ENCODE results near the gene LRG1.

LRG1 gene

DNA sequence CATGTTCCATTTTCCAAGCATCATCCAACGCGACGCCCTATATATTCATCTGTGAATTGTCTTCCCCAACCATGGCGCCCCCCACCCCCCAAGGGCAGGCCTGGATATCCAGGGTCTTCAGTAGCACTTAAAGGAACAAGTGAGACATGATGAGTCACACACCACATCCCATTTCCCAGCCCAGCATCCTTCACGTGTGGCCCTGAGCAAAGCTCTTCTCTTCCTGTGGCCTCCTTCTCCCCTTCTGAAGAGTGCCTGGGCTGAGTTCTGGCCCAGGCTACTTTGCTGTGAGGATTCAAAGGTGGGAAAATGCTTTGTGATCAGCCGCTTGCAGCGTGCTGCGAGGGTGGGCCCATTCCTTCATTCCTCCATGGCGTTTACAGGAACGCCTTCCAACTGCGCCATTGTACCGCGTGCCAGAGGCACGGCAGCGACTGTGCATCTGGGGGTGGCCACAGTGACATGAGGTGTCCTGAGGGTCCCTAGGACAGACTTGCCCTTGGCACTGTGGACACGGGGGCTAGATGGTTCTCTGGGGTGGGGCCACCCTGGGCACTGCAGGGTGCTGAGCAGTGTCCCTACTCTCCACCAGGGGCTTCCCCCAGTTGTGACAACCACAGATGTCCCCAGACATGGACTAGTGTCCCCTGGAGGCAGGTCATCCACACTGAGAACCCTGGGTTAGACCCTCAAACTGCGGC is 33.2 kb downstream of the LRG1 start:
- no peak for DNase-seq

DNA sequence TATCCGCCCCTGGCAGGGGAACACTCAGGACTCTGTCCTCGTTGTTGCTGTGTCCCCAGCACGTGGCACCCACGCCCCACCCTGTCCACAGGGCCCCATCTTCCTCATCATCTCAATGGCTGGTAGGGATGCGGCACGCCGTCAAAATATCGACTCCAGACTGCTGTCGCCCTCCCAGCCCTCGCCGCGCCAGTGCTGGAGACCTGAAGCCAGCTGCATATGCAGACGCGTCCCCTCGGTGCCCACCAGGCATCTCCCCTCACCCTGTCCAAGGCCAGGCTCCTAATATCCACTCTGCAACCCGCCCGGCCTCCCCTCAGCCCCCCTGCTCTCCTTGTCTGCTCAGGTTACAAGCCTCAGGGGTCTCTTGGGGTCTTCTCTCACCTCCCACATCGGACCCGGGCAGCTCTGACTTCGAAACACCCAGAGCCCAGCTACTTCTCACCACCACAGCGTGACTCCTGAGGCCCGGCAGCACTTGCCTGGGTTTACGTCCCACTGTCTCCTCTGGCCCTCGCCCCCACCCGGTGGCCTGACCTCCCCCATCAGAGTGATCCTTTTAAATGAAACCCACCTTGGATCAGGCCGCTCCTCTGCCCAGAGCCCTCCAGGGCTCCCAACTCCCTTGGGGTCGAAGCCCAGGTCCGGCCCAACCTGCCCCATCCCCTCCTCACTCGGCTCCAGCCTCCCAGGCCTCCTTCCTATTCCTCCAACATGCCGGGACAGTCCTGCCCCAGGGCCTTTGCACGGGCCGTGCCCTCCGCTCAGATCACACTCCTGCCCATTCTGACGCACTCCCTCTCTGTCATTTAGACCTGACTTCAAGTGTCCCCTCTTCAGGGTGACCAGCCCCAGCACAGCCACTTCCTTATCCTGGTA is 34.0 kb downstream of the LRG1 start:
- no peak for DNase-seq

DNA sequence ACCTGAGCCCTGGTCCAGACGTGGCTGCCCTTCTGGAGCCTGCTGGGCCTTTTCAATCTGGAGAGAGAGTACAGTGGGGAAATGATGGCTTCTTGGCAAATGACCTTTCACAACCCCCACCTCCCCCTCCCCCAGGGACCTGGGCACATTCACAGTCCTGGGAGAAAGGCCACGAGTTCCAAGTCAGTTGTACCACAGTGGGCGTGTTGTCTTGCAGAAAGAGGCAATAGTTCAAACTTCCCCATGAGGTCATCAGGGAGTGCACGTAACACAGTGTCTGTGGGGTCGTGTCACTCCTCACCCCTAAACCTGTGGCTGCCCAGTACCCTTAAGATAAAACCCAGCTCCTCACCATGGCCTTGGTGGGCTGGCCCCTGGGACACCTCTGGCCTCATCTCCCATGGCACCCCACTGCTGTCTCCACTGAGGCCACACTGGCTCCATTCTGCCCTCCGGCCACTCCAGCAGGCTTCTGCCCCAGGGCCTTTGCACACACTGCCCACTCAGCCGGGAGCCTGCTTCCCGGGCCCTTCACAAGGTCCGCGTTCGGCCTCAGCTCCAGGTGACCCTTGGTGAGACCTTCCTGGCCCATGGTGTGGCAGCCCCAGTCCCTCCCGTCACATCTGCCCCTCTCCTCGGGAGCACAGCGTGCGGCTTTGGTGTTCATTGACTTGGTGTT is 34.8 kb downstream of the LRG1 start:
- no peak for DNase-seq

DNA sequence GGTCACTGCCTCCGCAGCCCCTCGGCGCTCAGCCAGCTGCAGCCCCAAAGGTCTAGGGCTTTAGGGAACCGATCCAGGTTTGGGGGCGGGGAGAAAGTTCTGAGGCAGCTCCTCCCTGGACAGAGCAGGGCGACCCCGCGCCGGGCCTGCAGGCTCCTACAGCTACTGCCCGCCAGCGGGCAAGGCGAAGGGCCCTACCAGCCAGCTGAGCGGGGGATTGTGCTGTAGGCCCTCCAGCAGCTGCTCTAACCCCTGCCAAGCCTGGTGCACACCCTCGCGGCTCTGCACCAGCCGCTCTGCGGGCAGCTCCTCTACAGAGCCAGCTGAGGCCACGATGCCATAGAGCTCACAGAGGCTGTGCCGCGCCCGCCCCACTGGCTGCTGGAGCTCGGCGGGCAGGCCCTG is 35.5 kb downstream of the LRG1 start:
- DNase-seq = peak; percentile 22

DNA sequence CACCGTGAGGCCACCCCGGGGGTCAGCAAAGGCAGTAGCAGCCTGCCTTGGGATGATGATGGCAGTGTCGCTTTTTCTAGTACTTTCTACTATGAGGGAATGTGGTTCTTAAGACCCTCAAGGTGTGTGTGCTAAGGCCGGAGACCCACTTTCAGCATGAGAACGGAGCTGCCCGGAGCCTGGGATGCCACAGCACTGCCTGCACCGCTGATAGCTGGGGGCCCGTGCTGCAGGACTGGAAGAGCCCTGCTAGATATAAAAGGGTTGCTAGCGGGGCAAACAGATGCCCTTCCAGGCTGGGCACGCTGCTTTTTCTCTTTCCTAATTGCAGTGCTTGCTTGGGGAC is 36.0 kb downstream of the LRG1 start:
- DNase-seq = no peak

DNA sequence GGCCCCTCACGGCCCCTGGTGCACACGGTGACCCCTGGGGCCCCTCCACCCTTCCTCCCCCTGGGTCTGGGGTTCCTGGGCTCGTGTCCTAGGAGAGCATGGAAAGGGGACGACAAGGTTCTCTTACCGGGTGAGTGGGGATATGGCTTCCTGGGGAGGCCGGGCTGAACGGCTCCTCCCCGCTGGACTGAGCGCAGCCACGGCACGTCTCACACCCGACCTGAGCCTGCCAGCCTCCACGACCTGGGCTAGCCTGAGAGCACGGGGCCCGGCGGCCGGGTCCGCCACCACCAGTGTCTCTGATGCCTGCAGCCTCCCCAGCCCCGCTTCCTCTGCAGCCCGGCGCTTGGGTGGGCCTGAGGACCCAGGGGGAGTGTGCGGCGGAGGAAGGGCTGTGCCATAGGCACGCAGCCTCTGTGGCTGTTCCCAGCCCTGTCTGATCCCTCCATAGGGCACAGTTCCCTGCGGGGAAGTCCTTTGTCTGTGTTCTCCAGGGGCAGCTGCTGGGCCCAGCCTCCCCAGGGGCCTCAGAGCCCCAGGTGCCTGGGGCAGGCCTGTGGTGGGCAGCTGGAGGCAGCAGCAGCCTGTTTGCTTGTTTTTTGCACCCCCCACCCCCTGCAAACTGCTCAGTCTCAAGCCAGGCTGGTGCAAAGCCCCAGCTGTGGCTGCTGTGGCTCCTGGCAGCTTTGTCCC is 36.6 kb downstream of the LRG1 start:
- peak; percentile 61 for DNase-seq

DNA sequence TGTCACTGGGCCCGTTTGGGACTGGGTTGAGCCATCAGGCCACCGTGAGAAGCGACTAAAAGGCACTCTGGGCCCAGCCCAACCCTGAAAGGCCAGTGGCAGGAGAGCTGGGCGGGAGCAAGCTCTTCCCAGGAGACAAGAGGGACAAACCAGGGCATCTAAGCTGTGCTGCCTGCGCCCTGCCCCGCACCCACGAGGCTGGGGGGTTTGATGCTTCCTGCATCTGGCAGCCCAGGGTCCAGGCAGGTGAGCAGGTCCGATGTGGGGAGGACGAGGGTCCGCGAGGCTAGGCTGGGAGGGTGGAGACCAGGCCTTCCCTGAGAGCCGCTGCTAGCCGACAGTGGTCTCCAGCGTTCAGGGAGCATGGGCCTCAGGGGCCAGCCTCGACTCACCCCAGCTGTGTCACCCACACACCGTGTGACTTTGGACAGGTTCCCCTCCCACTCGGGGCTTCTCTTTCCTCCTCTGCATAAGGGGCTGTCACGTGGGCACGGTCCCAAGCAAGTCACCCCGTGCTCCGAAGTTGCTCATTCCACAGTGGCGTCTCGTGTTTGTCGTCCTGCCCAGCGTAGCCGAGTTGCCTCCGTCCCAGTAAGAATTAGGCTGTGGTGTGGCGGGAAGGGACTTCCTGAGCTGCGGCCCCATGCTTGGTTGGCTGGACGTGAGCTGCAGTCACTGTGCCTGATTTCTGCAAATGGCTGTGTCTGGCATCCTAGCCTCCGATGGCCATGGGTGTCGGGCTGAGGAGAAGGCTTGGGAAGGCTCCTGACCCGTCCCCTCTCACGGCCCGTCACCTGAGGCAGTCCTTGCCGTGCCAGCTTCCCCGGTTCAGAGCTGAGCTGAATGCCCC is 37.3 kb downstream of the LRG1 start:
- no peak for DNase-seq

DNA sequence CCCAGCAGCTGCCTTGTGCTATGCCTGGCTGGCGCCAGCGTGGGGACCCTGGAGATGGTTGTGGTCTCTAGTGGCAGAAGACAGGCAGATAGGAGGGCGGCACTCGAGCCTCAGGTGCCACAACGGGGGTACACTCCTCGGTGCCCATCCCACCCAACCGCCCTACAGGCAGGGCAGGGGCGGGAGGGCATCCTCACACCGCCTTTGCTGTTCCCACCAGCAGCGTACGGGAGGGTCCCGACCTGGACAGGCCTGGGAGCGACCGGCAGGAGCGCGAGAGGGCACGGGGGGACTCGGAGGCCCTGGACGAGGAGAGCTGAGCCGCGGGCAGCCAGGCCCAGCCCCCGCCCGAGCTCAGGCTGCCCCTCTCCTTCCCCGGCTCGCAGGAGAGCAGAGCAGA is 38.1 kb downstream of the LRG1 start:
- DNase-seq = no peak

DNA sequence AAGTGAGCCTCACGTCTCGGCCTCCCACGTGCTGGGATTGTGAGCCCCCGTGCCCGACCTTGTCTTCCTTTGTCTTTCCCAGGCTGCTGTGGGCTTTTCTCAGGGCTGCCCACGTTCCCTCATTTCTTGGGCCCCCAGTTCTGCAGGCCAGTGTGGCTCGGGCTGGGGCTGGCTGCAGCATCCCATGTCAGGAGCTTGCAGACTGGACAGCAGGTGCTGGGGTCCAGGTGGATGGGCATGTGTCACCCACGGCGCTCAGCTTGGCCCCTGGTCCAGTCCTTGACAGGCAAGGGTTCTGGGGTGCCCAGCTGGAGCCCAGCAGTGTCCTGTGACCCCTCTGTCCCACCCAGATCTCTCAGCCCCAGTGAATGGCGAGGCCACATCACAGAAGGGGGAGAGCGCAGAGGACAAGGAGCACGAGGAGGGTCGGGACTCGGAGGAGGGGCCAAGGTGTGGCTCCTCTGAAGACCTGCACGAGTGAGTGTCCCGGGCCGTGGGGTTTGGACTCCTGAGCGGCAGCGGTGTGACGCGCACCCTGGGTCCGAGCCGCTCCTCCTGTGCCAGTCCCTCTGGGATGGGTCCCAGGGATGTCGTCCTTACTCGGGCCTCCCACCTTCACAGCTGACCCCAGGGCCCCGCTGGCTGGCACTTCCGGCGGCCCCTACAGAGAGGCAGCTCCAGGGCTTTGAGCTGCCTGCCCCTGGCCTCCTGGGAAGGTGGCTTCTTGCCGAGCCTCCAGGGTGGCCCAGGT is 38.8 kb downstream of the LRG1 start:
- DNase-seq = no peak

DNA sequence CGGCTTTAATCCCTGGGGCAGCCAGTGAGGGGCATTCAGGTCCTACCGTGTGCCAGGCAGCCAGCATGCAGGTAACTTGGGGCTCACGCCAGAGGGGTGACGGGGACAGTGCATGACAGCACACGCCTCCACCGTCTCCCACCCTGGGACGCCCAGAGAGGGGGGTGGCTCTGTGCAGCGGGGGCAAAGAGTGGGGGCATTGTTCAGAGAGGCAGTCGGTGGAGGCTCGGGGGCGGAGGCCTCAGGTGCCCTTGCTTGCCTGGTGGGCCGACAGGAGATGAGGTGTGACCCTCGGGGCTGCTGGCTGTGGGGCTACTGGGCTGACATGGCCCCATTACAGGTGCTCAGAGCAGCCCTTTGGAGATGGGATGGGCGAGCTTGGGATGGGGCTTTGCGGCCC is 40.0 kb downstream of the LRG1 start:
- DNase-seq = no peak

DNA sequence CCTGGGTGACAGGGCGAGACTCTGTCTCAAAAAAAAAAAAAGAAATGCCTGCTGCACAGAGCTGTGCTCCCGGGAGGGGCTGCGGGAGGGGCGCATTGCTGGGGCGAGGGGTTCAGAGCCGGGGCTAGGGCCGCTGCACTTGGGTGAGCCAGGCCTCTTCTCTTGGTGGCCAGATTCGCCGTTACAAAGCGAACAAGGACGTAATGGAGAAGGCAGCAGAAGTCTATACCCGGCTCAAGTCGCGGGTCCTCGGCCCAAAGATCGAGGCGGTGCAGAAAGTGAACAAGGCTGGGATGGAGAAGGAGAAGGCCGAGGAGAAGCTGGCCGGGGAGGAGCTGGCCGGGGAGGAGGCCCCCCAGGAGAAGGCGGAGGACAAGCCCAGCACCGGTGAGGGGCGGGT is 40.5 kb downstream of the LRG1 start:
- DNase-seq = no peak

DNA sequence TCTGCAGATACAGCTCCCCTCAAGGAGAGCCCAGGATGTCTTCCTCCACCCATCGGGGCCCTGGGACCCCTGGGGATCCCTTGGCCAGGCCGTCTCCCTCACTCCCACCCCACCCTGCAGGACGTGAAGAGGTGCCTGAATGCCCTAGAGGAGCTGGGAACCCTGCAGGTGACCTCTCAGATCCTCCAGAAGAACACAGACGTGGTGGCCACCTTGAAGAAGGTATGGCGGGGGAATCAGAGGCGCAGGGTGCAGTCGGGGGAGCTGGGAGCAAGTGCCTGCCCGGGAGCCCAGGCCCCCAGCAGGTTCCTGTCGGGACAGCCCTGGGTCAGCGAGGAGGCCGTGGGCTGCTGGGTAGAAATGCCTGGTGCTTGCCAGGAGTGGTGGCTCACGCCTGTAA is 41.1 kb downstream of the LRG1 start:
- DNase-seq = no peak

DNA sequence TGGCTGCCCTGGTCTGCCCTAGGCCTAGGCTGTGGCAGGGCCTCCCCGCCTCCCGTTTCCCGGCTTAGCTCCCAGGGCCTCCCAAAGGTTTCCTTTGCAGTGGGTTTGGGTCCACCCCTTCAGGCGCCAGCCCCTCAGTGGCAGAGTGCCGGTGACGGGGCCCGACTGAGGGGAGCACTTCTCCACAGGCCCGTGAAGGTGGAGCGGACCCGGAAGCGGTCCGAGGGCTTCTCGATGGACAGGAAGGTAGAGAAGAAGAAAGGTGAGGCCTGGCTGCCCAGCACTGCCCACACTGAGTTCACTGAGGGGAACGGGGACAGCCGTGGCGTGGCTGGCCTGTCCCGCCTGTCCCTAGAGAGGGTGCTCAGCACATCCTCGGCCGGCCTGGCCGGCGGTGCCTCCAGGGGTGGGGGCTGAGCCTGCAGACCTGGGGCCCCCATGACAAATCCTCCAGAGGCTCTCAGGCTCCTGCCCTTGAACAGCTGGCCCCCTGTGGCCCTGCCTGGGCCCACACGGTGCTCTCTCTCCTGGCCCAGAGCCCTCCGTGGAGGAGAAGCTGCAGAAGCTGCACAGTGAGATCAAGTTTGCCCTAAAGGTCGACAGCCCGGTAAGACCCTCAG is 42.0 kb downstream of the LRG1 start:
- DNase-seq = no peak

DNA sequence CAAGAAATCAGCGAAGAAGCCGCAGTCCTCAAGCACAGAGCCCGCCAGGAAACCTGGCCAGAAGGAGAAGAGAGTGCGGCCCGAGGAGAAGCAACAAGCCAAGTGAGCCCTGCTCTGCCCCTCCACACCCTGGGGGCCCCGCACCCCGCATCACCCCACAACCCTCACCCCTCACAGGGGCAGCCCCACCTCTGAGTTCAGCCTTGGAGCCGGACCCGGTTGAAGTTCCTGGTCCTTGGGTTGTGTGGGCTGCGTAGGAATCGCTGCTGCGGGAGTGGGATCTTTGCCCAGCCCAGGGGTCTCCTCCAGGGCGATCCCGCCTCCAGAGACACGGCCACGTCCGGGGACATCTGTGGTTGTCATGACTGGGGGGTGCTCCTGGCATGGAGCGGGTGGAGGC is 43.5 kb downstream of the LRG1 start:
- no peak for DNase-seq

DNA sequence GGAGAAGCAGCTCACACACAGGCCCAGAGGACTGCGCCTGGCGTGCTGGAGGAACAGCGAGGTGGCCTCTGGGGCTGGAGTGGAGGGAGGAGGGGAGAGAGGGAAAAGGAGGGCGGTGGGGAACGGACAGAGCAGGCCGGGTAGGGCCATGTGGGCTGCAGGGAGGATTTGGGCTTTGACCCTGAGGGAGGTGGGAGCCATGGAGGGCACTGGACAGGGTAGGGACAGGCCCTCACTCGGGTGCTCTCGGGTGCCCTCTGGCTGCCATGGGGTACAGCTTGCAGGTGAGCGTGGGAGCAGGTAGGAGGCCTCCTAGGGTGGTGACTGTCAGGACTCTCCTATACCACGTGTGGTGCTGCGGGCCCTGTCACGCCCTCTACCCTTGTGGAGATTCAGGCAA is 44.4 kb downstream of the LRG1 start:
- DNase-seq = no peak

DNA sequence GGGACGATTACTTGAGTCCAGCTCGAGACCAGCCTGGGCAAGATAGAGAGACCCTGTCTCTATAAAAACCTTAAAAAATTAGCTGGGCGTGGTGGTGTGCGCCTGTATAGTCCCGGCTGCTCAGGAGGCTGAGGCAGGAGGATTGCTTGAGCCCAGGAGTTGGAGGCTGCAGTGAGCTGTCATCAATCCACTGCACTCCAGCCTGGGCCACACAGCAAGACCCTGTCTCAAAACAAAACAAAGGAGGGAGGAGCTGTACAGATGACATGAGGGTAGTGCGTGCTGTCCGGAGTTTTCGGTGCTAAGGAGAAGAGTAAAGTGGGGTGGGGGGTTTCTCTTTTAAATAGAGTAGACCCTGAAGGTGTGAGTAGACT is 45.2 kb downstream of the LRG1 start:
- DNase-seq = no peak

DNA sequence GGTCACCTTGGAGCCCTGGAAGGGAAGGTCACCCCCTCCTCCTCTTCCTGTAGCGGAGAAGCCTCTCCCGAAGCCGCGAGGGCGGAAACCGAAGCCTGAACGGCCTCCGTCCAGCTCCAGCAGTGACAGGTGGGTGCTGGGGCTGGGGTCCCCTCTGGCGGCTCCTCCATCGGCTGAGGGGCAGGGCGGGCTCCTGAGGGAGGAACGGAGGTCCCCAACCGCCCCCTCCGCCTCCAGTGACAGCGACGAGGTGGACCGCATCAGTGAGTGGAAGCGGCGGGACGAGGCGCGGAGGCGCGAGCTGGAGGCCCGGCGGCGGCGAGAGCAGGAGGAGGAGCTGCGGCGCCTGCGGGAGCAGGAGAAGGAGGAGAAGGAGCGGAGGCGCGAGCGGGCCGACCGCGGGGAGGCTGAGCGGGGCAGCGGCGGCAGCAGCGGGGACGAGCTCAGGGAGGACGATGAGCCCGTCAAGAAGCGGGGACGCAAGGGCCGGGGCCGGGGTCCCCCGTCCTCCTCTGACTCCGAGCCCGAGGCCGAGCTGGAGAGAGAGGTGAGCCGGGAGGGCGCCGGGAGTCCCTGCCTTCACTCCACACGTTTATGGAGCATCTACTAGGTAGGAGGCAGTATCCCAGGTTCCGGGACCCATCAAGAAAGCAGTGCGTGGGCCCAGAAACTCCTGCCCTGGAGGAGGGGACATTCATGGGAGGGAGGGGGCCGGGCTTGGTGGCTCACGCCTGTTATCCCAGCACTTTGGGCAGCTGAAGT is 45.7 kb downstream of the LRG1 start:
- no peak for DNase-seq

DNA sequence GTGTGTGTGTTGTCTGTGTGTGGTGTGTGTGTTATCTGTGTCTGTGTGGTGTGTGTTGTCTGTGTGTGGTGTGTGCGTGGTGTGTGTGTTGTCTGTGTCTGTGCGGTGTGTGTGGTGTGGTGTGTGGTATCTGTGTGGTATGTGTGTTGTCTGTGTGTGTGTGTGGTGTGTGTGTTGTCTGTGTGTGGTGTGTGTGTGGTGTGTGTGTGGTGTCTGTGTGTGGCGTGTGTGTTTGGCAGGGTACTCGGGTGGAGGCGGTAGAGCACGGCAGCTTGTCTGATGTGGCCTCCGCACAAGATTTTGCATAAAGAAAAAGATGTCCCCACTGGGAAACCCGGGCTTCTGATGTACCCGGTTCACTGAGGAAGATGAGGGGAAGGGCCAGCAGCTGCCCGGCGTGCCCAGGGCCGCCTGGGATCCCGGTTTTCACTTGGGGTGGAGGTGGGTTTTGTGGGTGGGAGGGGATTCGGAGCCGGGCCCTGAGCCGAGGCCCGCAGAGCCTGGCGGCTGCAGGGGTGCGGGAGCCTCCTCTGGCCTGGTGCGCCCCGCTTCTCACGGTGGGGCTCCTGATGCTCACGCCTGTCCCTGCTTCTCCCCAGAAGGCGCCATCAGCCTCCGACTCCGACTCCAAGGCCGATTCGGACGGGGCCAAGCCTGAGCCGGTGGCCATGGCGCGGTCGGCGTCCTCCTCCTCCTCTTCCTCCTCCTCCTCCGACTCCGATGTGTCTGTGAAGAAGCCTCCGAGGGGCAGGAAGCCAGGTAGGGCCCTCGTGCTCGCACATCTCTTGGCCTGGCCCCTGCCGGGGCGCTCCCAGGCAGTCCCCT is 46.5 kb downstream of the LRG1 start:
- no peak for DNase-seq

DNA sequence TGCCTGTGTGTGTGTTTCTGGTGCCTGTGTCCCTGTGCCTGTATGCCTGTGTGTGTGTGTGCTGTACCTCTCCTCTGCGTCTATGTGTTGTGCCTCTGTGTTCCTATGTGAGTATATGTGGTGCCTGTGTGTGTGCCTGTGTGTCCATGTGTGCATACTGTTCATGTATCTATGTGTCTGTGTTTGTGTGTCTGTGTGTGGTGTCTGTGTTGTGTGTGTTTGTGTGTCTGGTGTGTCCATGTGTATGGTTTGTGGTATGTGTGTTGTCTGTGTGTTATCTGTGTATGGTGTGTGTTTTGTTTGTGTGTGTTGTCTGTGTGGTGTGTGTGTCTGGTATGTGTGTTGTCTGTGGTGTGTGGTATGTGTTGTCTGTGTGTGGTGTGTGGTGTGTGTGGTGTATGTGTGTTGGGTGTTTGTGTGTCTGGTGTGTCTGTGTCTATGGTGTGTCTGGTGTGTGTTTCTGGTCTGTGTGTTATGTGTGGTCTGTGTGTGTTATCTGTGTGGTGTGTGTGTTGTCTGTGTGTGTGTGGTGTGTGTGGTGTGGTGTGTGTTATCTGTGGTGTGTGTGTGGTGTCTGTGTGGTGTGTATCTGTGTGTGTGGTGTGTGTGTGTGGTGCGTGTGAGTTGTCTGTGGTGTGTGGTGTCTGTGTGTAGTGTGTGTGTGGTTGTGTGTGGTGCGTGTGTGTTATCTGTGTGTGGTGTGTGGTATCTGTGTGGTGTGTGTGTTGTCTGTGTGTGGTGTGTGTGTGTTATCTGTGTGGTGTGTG is 47.3 kb downstream of the LRG1 start:
- no peak for DNase-seq
